Measurements from ENCODE around the gene ADARB2. TPM values are rescaled to one million over a fixed set of nuclear protein-coding genes. Genes with fewer than 3 reads are reported as not detected.
A peak's percentile ranks its signal among the peaks of the same experiment; 100 is the strongest.

ADARB2 gene
- polyA plus RNA-seq, 3 donors, result not detected

- H3K4me2 ChIP-seq (replicated peaks; ENCODE audit: extremely low read depth, low read length, poor library complexity, severe bottlenecking), result no peak overlapping the region
- peak overlapping the region in 1 of 7 donors; percentile 54 for H3K27ac Mint-ChIP-seq
- TF ChIP-seq CTCF (IDR thresholded peaks at IDR 0.05), result no peak
- H3K36me3 ChIP-seq (replicated peaks in 1 of 2; ENCODE audit: control insufficient read depth in 1 of 2, insufficient read depth in 2 of 2, low read length in 2 of 2), result no peaks in the 10 kb centered on the region
- no peak overlapping the region for H3K27ac ChIP-seq (ENCODE audit: low read depth in 1 of 2, low read length in 2 of 2)
- no peaks in the 10 kb centered on the region for H3K4me1 Mint-ChIP-seq
- no peaks in the 10 kb centered on the region for H3K27me3 ChIP-seq (ENCODE audit: control insufficient read depth in 2 of 2, insufficient read depth in 2 of 2, low read length in 2 of 2)
- peaks cover 0 to 2% (median 0%) of the 10 kb centered on the region in 3 donors for H3K27me3 Mint-ChIP-seq (ENCODE audit: low read depth in 3 of 3)
- no peaks in the 10 kb centered on the region for H3K36me3 Mint-ChIP-seq
- no peak for DNase-seq
- H3K9me3 ChIP-seq (replicated peaks in 1 of 2; ENCODE audit: control insufficient read depth in 1 of 2, insufficient read depth in 1 of 2, low read length in 2 of 2), result peaks cover 8 to 20% of the 10 kb centered on the region in 2 donors
- H3K9me3 Mint-ChIP-seq, result peaks cover 0 to 12% (median 3%) of the 10 kb centered on the region in 7 donors
- no peaks in the 10 kb centered on the region for H4K20me1 ChIP-seq (ENCODE audit: insufficient read depth, low read length)
- no peak overlapping the region for H3K9ac ChIP-seq (ENCODE audit: insufficient read depth, low read length, poor library complexity, severe bottlenecking)
- 89% methylated on average over 7 of the region's 14 CpGs for WGBS (ENCODE audit: insufficient coverage)
- intact Hi-C loops (cut with micrococcal nuclease), result no loop called here
- H3K79me2 ChIP-seq (ENCODE audit: insufficient read depth, low read length), result no peaks in the 10 kb centered on the region
- no peak overlapping the region for H3K4me3 ChIP-seq (replicated peaks in 1 of 3; ENCODE audit: low read depth in 2 of 3, low read length in 3 of 3)
- H3K4me3 Mint-ChIP-seq, result no peak overlapping the region
- H2AFZ ChIP-seq (ENCODE audit: insufficient read depth, low read depth, low read length, poor library complexity, severe bottlenecking), result no peak overlapping the region
- H3K4me1 ChIP-seq (ENCODE audit: control insufficient read depth in 1 of 2, insufficient read depth in 2 of 2, low read length in 2 of 2), result no peaks in the 10 kb centered on the region
These were observed 197.2 kb downstream of the ADARB2 start for GRCh38 chr10:1540144-1540543.

- peaks cover 0 to 12% (median 3%) of the 10 kb centered on the region in 7 donors for H3K9me3 Mint-ChIP-seq
These were observed 198.1 kb downstream of the ADARB2 start for GRCh38 chr10:1539216-1539615.

More at GRCh38 chr10:1539216-1539615, 198.1 kb downstream of the ADARB2 start:
- DNase-seq, result no peak
- H3K4me3 ChIP-seq (replicated peaks in 1 of 3; ENCODE audit: low read depth in 2 of 3, low read length in 3 of 3), result no peak overlapping the region
- Mint-ChIP-seq H3K27ac (no peak overlapping the region), H3K4me1 (no peaks in the 10 kb centered on the region), H3K4me3 (no peak overlapping the region), H3K36me3 (no peaks in the 10 kb centered on the region), H3K27me3 (ENCODE audit: low read depth in 3 of 3) (no peaks in the 10 kb centered on the region)
- H3K9me3 ChIP-seq (replicated peaks in 1 of 2; ENCODE audit: control insufficient read depth in 1 of 2, insufficient read depth in 1 of 2, low read length in 2 of 2), result peaks cover 8 to 17% of the 10 kb centered on the region in 2 donors
- no peaks in the 10 kb centered on the region for H3K27me3 ChIP-seq (ENCODE audit: control insufficient read depth in 2 of 2, insufficient read depth in 2 of 2, low read length in 2 of 2)
- H3K9ac ChIP-seq (ENCODE audit: insufficient read depth, low read length, poor library complexity, severe bottlenecking), result no peak overlapping the region
- H3K4me1 ChIP-seq (ENCODE audit: control insufficient read depth in 1 of 2, insufficient read depth in 2 of 2, low read length in 2 of 2), result no peaks in the 10 kb centered on the region
- no peak overlapping the region for H2AFZ ChIP-seq (ENCODE audit: insufficient read depth, low read depth, low read length, poor library complexity, severe bottlenecking)
- TF ChIP-seq CTCF (IDR thresholded peaks at IDR 0.05), result no peak
- no peaks in the 10 kb centered on the region for H3K79me2 ChIP-seq (ENCODE audit: insufficient read depth, low read length)
- 72% methylated on average over 2 of the region's 5 CpGs for WGBS (ENCODE audit: insufficient coverage)
- no peak overlapping the region for H3K27ac ChIP-seq (ENCODE audit: low read depth in 1 of 2, low read length in 2 of 2)
- intact Hi-C loops (cut with micrococcal nuclease), result no loop called here
- no peak overlapping the region for H3K4me2 ChIP-seq (replicated peaks; ENCODE audit: extremely low read depth, low read length, poor library complexity, severe bottlenecking)
- H3K36me3 ChIP-seq (replicated peaks in 1 of 2; ENCODE audit: control insufficient read depth in 1 of 2, insufficient read depth in 2 of 2, low read length in 2 of 2), result no peaks in the 10 kb centered on the region
- H4K20me1 ChIP-seq (ENCODE audit: insufficient read depth, low read length), result no peaks in the 10 kb centered on the region
